RWPE1 (cell line): ENCODE results near the gene HERPUD1.

Experiments used
- CTCF ChIA-PET: fragments of 350-600 bp; sonication (Branson Sonifier 250); formaldehyde crosslinking; extraction: SDS; loops from one replicate; lab custom pipeline; 2021; lab: Yijun Ruan, JAX
- POLR2A ChIA-PET: fragments of 400-600 bp; formaldehyde crosslinking; extraction: SDS; loops from one replicate; lab custom pipeline; 2020; ENCODE audit warnings: antibody characterized with exemption; ENCODE audit not compliant: low non-redundant PET; lab: Yijun Ruan, JAX
- DNase-seq: peaks from one replicate; pipeline ENCODE4 v3.0.0; 2012; ENCODE audit warnings: low spot score
- H3K27ac ChIP-seq: fragments of 450-650 bp; 2 replicates; pipeline ENCODE4 v1.5.1; 2017
- CTCF ChIP-seq: fragments of 450-650 bp; conservative IDR thresholded peaks from 2 replicates; pipeline ENCODE4 v1.5.1; 2017; ENCODE audit warnings: low read depth, mild to moderate bottlenecking

The HERPUD1 gene

GRCh38 chr16:56960681-56961281, 28.8 kb downstream of the HERPUD1 start:
- DNase-seq: no peak
- no peak for TF ChIP-seq CTCF
- CTCF ChIA-PET: no interaction called here
- no peak overlapping the region for H3K27ac ChIP-seq
- POLR2A ChIA-PET: no interaction called here

- no peak for DNase-seq
- CTCF ChIA-PET: interaction anchor here (1.5 kb wide), 1 partner anchor 10 kb away, joined by 8 read pairs; no protein-coding TSS in a partner anchor
- TF ChIP-seq CTCF: no peak
- H3K27ac ChIP-seq: no peak overlapping the region
- POLR2A ChIA-PET: no interaction called here
These were observed 29.4 kb downstream of the HERPUD1 start for GRCh38 chr16:56961386-56961785.

GRCh38 chr16:56961851-56962281, 29.9 kb downstream of the HERPUD1 start, which contains the start of gene CETP:
CETP (plus strand) TSS chr16:56961950; CDS start chr16:56961980, 30 bp downstream.
- CTCF ChIA-PET: interaction anchor here (1.0 to 1.5 kb wide), 3 partner anchors 11 to 122 kb away, joined by 3 to 8 read pairs (median 3); no protein-coding TSS in a partner anchor
- POLR2A ChIA-PET: no interaction called here
- H3K27ac ChIP-seq: no peak within 1 kb of the TSS
- no peak for TF ChIP-seq CTCF
- DNase-seq: no peak

- peak; percentile 52 for TF ChIP-seq CTCF
- POLR2A ChIA-PET: no interaction called here
- CTCF ChIA-PET: interaction anchor here (0.5 to 0.7 kb wide), 4 partner anchors 17 to 132 kb away, joined by 3 to 4 read pairs (median 4); no protein-coding TSS in a partner anchor
- no peak for DNase-seq
- H3K27ac ChIP-seq: peak overlapping the region; percentile 67
These were observed 32.6 kb downstream of the HERPUD1 start for GRCh38 chr16:56964243-56965148.

GRCh38 chr16:56965149-56966092, 33.5 kb downstream of the HERPUD1 start:
- no peak for TF ChIP-seq CTCF
- ChIA-PET CTCF (interaction anchor here (0.5 to 1.0 kb wide), 4 partner anchors 13 to 131 kb away, joined by 3 to 7 read pairs (median 4); no protein-coding TSS in a partner anchor), POLR2A (no interaction called here)
- no peak for DNase-seq
- peak overlapping the region; percentile 67 for H3K27ac ChIP-seq
